Measurements from ENCODE around the gene PARVA.

- TF ChIP-seq CTCF (IDR thresholded peaks at IDR 0.05) (no peak), POLR2A (IDR thresholded peaks at IDR 0.05; ENCODE audit: low read depth) (no peak), EP300 (IDR thresholded peaks at IDR 0.05) (no peak), POLR2AphosphoS5 (IDR thresholded peaks at IDR 0.05) (no peak)
Observed at GRCh38 chr11:12497431-12497830, 120.1 kb downstream of the PARVA start.

Measured in esophagus muscularis mucosa (tissue), 4 donors.